IPS-15b (cell line): Measurements from ENCODE around the gene SVEP1.

ENCODE experiments used
- H3K27me3 ChIP-seq: one replicate; pipeline ENCODE4 v1.6.1; 2013; ENCODE audit warnings: low read length; ENCODE audit not compliant: control insufficient read depth, insufficient read depth
- H3K36me3 ChIP-seq: one replicate; pipeline ENCODE4 v1.6.1; 2013; ENCODE audit warnings: low read length; ENCODE audit not compliant: control insufficient read depth, insufficient read depth
- H3K4me1 ChIP-seq: one replicate; pipeline ENCODE4 v1.6.1; 2013; ENCODE audit warnings: mild to moderate bottlenecking, low read length; ENCODE audit not compliant: control insufficient read depth, insufficient read depth
- H3K4me3 ChIP-seq: one replicate; pipeline ENCODE4 v1.5.1; 2013; ENCODE audit warnings: low read depth, low read length
- H3K9ac ChIP-seq: one replicate; pipeline ENCODE4 v1.6.1; 2013; ENCODE audit warnings: low read depth, mild to moderate bottlenecking, low read length
- H3K9me3 ChIP-seq: one replicate; pipeline ENCODE4 v1.6.1; 2013; ENCODE audit warnings: mild to moderate bottlenecking, low read length; ENCODE audit not compliant: control insufficient read depth, insufficient read depth

The SVEP1 gene

DNA sequence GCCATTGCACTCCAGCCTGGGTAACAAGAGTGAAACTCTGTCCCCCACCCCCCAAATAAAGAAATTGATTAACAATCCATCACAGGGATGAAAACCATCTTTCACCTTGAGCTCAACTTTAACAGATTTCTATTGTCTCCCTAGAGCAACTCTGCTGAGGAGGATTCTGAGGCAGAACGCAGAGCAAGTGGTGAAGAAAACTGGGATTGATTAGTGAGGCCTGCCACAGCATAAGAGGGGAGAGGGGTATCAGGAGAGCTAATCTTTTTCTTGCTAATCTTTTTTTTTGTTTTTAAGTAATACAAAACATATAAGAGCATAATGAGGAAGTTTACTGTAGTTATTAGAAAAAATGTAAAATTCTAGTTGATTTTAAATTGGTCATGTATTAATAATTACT lies 250.8 kb downstream of the SVEP1 start:
- Histone ChIP-seq H3K4me1 (no peaks in the 10 kb centered on the region), H3K9ac (no peak overlapping the region), H3K4me3 (no peak overlapping the region), H3K9me3 (no peaks in the 10 kb centered on the region), H3K36me3 (no peaks in the 10 kb centered on the region), H3K27me3 (no peaks in the 10 kb centered on the region)

DNA sequence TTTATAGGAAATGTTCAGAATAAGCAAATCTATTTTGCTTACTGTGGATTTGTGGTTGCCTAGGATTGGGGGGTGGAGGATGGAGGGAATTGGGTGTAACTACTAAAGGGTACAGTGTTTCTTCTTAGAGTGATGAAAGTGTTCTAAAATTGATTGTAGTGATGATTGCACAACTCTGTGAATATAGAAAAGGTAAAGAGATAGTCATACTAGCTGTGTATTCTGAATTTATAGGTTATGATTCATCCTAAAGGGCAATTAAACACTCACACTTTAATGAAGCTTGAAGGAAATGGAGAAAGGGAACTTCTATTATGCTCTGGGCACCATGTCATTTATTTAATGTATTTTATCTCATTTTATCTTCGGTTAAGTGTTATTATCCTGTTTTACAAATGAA lies 251.8 kb downstream of the SVEP1 start:
- no peak overlapping the region for H3K4me3 ChIP-seq

DNA sequence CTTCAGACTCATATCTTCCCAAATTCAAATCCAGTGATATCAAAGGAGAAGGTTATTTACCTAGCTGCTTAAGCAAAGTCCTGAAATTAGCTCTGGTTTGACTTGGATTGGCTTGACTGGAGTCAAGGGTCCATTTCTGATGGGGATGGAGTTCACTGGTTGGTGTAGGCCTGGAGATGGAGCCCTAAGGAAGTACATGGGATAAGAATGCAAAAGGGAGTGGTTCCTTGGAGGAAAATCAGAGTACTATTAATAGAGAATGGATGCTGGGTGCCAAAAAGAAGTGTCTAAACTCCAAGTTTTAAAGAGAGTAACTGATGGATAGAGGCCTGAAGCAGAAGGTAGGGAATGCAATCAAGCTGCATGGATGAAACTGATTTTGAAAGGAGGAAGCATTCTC lies 255.7 kb downstream of the SVEP1 start:
- H3K4me3 ChIP-seq = no peak overlapping the region
- H3K27me3 ChIP-seq = no peaks in the 10 kb centered on the region

More for the DNA sequence above, 251.8 kb downstream of the SVEP1 start:
- Histone ChIP-seq H3K9me3 (no peaks in the 10 kb centered on the region), H3K9ac (no peak overlapping the region), H3K4me1 (no peaks in the 10 kb centered on the region), H3K36me3 (no peaks in the 10 kb centered on the region), H3K27me3 (no peaks in the 10 kb centered on the region)

DNA sequence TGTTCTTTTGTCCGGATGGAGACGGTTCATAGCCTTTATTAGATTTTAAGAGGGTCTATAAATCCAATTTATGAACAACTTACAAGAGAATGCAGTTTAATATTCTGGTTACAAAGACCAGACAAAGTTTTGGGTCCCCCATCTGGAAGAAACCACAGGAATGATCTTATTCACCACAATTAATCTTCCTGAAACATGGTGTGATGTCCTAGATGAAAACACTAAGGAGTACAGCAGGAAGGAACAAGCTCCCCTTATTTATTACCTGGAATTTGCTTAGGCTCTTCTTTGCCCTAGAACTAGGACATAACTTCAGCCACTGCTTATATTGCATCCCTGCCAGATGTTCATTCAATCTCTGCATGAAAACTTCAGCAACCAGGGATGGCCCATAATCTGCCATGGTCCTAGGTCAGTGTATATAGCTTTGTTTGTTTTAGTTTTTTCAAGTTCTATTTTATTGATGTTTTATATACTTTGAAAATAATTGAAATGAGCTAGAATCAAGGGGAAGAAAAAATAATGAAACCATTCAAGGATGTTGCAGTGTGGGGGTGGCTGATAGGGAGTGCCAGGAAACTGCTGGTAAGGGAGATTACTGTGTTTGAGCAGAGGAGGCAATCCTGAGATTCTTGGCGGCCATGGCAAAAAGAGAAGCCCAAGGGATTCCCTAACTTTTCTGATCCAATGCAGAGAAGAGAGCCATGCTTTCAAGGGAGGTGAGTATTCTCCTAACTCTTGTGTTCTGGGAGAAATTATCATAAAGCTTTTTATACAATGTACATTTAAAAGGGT lies 258.7 kb downstream of the SVEP1 start:
- Histone ChIP-seq H3K4me1 (no peaks in the 10 kb centered on the region), H3K36me3 (no peaks in the 10 kb centered on the region), H3K4me3 (no peak overlapping the region), H3K9me3 (no peaks in the 10 kb centered on the region), H3K27me3 (no peaks in the 10 kb centered on the region), H3K9ac (no peak overlapping the region)

More for the DNA sequence above, 255.7 kb downstream of the SVEP1 start:
- no peak overlapping the region for H3K9ac ChIP-seq
- no peaks in the 10 kb centered on the region for H3K9me3 ChIP-seq
- H3K36me3 ChIP-seq = no peaks in the 10 kb centered on the region
- H3K4me1 ChIP-seq = no peaks in the 10 kb centered on the region

DNA sequence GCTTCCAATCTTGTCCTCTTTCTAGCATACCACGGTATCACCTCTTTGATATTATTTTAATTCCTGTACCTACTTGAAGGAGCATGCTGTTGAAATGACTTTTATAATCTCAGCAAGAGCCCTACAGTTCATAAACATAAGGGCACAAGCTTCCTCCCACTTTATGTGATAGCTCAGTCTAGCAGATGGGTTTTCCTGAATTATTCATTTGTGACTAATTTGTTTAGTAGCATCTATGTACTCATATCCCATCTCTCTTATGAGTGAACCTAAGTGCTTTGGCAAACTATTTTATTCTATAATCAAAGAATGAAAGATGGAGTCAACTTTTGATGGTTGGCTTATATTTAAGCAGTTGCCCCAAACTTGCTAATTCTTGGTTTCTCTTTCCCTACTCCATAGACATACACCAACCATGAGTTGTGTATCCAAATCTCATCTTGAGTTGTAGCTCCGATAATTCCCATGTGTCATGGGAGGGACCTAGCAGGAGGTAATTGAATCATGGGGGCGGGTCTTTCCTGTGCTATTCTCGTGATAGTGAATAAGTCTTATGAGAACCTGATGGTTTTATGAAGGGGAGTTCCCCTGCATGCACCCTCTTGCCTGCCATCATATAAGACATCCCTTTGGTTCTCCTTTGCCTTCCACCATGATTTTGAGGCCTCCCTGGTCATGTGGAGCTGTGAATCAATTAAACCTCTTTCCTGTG lies 259.6 kb downstream of the SVEP1 start:
- H3K4me3 ChIP-seq = no peak overlapping the region
- H3K9ac ChIP-seq = no peak overlapping the region
- H3K36me3 ChIP-seq = no peaks in the 10 kb centered on the region
- H3K9me3 ChIP-seq = no peaks in the 10 kb centered on the region
- no peaks in the 10 kb centered on the region for H3K27me3 ChIP-seq
- no peaks in the 10 kb centered on the region for H3K4me1 ChIP-seq

DNA sequence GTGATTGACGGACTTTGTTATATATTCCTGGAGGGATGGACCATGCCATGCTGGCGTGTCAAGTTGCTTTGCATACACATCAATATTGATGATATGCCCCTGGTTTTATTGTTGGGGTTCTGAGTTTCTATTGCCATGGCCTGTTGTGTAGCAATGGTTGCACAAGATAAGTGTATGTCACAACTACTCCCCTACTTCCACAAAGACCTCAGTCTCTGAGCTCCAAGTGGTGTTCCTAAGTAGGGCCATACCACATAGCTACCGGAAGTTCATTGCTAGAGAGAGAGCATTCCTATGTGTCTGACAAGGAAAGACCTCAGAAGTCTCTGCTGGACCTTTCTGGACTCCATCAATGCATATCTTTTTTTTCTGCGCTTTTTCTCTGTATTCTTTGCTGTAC lies 261.6 kb downstream of the SVEP1 start:
- no peaks in the 10 kb centered on the region for H3K4me1 ChIP-seq
- no peaks in the 10 kb centered on the region for H3K27me3 ChIP-seq
- H3K4me3 ChIP-seq = no peak overlapping the region
- H3K9ac ChIP-seq = no peak overlapping the region
- no peaks in the 10 kb centered on the region for H3K36me3 ChIP-seq
- no peaks in the 10 kb centered on the region for H3K9me3 ChIP-seq

DNA sequence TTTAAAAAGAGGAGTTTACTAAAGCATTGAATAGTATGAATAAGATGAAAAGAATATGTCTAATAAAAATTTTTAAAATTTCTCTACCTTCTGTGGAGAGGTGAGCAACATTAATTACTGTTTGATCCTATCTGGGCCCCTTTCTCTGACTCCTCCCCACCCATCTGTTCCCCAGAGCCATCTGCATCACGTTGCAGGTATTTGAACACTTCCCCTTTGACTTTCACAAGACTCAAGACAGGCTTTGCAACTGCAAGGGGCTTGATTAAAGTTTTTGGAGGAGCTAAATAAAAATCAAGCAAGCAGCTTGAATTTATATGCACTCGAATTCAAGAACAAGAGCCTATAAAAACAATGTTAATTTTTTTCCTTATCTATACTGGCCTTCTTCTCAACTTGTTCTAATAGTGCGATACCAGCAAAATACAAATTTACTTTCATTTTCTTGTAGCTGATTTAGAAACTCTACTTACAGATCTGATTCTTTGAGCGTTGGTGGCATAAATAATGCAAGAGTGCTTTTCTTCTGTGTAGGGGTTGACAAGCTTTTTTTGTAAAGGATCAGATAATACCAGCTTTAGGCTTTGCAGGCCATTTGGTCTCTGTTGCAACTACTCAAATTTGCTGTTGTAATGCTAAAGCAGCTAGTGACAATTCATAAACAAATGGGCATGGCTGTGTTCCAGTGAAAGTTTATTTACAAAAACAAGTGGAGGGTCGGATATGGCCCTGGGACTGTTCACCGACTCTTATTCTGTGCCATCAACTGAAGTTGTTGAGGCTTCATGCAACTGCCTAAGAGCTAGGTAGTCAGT lies 263.1 kb downstream of the SVEP1 start:
- H3K4me1 ChIP-seq = no peaks in the 10 kb centered on the region
- no peaks in the 10 kb centered on the region for H3K36me3 ChIP-seq
- no peak overlapping the region for H3K4me3 ChIP-seq
- no peaks in the 10 kb centered on the region for H3K27me3 ChIP-seq
- no peaks in the 10 kb centered on the region for H3K9me3 ChIP-seq
- no peak overlapping the region for H3K9ac ChIP-seq
